HL-60 (cell line): ENCODE results near the gene PYDC1.

ENCODE experiments used
- DNase-seq, 2 experiments: peaks; one replicate each; pipeline ENCODE4 v3.0.0-alpha.2; 2010 to 2020; ENCODE audit warnings: low read depth in 1 of 2, low spot score in 1 of 2
- H3K27ac ChIP-seq: fragments of 250-450 bp; sonication (Bioruptor Pico); replicated peaks from 2 replicates; pipeline ENCODE4 v1.5.1; 2020; ENCODE audit warnings: mild to moderate bottlenecking, moderate library complexity
- H3K27me3 ChIP-seq: fragments of 250-450 bp; sonication (Bioruptor Pico); 2 replicates; pipeline ENCODE4 v1.5.1; 2021; ENCODE audit warnings: mild to moderate bottlenecking, moderate library complexity; ENCODE audit not compliant: insufficient read depth, poor library complexity, severe bottlenecking
- H3K4me3 ChIP-seq: replicated peaks from 2 replicates; pipeline ENCODE4 v1.5.1; 2011; ENCODE audit warnings: mild to moderate bottlenecking, control low read depth, low read length; ENCODE audit not compliant: insufficient read depth
- CTCF ChIP-seq: IDR thresholded peaks from one replicate; pipeline ENCODE4 v1.5.1; 2011; ENCODE audit warnings: low read length, control low read depth, inconsistent platforms; ENCODE audit not compliant: insufficient read depth
- GABPA ChIP-seq: IDR thresholded peaks from 2 replicates; pipeline ENCODE4 v1.6.1; 2012; ENCODE audit warnings: low read depth
- POLR2AphosphoS5 ChIP-seq: IDR thresholded peaks from 2 replicates; pipeline ENCODE4 v1.6.1; 2012; ENCODE audit warnings: low read depth
- REST ChIP-seq: IDR thresholded peaks from 2 replicates; pipeline ENCODE4 v1.6.1; 2012; ENCODE audit warnings: low read depth; ENCODE audit not compliant: insufficient replicate concordance
- SPI1 ChIP-seq: IDR thresholded peaks from 2 replicates; pipeline ENCODE4 v1.6.1; 2012; ENCODE audit warnings: low read depth, mild to moderate bottlenecking, borderline replicate concordance

Gene PYDC1

GRCh38 chr16:31184888-31185287, 32.0 kb downstream of the PYDC1 start:
- no peak for TF ChIP-seq CTCF
- TF ChIP-seq POLR2AphosphoS5: peak; percentile 40; the same call in 1 of the 2 replicates
- H3K27me3 ChIP-seq: no peaks in the 10 kb centered on the region
- H3K4me3 ChIP-seq: no peak overlapping the region
- DNase-seq: peak in 1 of 2 experiments; percentile 41
- no peak overlapping the region for H3K27ac ChIP-seq

GRCh38 chr16:31183432-31184428, 33.2 kb downstream of the PYDC1 start:
- H3K27me3 ChIP-seq: no peaks in the 10 kb centered on the region
- peak overlapping the region; percentile 36; the same call in 1 of the 2 replicates for H3K27ac ChIP-seq
- H3K4me3 ChIP-seq: peak overlapping the region; percentile 74
- TF ChIP-seq GABPA (no peak), REST (peak; percentile 46), POLR2AphosphoS5 (peak; percentile 20; the same call in 1 of the 2 replicates), SPI1 (no peak)
- DNase-seq: peak in 1 of 2 experiments; percentile 58

GRCh38 chr16:31182391-31182790, 34.5 kb downstream of the PYDC1 start:
- Histone ChIP-seq H3K27ac (peak overlapping the region; percentile 100), H3K4me3 (peak overlapping the region; percentile 74), H3K27me3 (no peaks in the 10 kb centered on the region)
- TF ChIP-seq GABPA (no peak), REST (no peak), CTCF (no peak)
- DNase-seq: peak in 1 of 2 experiments; percentile 35

GRCh38 chr16:31181102-31181830, 35.7 kb downstream of the PYDC1 start:
- no peak for TF ChIP-seq GABPA
- no peak for TF ChIP-seq CTCF
- TF ChIP-seq REST: no peak
- 0 out of 2 replicates have a peak, but pooled peaks have one; percentile 2 for TF ChIP-seq SPI1
- Histone ChIP-seq H3K4me3 (peak overlapping the region; percentile 74), H3K27ac (peak overlapping the region; percentile 100), H3K27me3 (no peaks in the 10 kb centered on the region)
- DNase-seq: peak; percentile 39 to 41
